GM19468 (cell line): ENCODE data around the gene RIPK4.

ENCODE experiments used
- ATAC-seq: cut with Tn5 transposase; IDR thresholded peaks from one replicate; pipeline ENCODE4 v1.9.1; 2021; ENCODE audit warnings: mild to moderate bottlenecking, moderate library complexity, moderate number of reproducible peaks; ENCODE audit not compliant: unreplicated experiment; ENCODE audit errors: extremely low read depth

The RIPK4 gene

DNA sequence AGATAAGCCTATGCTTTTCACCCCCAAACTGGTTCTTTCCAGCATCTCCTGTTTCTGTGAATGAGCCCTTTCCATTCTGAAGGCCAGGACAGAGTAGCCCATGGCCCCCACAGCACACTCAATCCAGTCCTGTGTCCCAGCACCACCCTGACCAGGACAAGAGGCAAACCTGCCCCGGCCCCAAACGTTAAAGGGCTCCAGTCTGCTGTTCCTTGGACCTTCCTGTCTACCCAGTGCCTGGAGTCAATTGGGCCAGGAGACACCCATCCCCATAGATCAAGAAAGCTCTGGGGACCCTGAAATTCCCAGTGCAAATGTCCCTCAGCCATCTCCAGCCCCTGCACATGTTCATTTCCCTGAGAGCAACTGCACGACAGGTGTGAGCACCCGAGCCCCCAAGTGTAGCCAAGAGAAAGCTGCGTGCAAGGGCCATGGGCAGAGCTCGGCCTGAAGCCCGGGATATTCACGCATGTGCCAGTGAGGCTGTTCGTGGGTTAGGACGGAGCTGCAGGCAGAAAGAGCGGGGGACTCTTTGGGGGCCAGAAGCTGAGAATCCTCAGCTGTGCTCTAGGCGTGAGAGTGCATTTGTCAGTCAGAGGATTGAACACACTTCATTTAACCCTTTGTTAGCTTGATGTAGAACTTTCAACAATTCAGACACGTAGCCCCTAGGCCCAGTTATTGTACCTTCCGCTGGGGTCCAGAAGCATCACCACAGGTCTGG, 4.2 kb upstream of the RIPK4 start:
- no peak for ATAC-seq

GRCh38 chr21:41769933-41770332, 3.1 kb upstream of the RIPK4 start:
- ATAC-seq: no peak

DNA sequence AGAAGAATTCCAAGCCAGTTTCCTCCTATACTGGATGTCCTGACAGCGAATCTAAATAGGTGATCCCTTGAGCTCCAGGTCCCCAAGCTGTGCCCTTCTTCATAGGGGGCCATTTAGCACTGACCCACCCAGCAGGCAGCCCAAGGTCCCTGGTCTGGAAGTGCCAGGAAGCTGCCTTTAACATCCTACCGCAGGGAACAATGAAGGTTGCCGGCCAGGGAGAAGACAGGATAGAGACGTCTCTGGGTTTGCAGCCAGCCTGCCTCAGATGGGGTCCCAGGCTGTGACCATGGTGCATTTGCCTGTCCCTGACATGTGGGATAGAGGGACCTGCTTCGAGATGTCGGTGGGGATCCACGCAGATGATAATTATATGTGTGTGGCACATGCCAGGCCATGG, 2.7 kb upstream of the RIPK4 start:
- ATAC-seq: no peak

DNA sequence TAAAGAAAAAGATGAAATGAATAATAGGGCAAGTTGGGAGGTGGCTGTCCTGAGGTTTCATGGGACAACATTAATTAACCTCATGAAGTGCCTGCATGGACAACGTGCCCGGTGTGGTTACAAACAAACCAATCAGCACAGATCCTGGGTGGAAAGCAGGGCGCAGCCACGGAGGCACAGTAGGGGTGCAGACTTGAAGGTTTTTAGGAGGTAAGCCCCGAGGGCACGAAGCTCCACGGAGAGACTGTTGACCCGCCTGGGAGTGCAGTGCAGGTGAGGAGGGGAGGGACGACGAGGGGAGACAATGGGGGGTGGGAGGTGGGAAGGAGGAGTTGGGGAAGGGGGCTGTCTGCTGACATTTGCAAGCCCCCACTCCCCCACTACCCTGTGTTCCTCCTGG, 2.3 kb upstream of the RIPK4 start:
- no peak for ATAC-seq

DNA sequence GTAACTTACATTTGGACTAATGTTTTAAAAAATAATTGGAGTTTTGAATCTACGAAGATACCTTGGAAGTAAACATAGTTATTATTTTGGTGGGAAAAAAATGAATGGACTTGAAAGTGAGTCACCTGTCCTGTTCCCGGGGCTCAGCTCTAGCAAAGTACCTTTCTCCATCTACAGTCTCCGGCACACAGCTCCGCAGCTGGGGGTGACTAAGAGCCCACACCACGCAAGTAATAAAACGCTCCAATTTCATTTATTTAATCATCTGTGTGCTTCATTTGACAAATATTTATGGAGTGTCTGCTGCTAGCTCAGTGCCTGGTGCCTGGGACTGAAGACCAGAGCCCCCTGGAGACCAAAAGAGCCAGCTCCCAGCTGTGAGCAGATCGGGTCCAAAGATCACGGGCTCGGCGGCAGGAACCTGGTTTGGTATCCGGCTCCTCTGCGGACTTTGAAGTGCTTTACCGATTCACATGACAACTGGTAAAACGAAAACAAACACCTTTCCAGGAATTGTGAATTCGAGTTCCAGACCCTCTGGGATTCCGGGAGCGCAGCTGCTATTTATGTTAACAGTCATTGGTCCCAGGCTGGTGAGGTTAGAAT, 1.7 kb upstream of the RIPK4 start:
- ATAC-seq: no peak

DNA sequence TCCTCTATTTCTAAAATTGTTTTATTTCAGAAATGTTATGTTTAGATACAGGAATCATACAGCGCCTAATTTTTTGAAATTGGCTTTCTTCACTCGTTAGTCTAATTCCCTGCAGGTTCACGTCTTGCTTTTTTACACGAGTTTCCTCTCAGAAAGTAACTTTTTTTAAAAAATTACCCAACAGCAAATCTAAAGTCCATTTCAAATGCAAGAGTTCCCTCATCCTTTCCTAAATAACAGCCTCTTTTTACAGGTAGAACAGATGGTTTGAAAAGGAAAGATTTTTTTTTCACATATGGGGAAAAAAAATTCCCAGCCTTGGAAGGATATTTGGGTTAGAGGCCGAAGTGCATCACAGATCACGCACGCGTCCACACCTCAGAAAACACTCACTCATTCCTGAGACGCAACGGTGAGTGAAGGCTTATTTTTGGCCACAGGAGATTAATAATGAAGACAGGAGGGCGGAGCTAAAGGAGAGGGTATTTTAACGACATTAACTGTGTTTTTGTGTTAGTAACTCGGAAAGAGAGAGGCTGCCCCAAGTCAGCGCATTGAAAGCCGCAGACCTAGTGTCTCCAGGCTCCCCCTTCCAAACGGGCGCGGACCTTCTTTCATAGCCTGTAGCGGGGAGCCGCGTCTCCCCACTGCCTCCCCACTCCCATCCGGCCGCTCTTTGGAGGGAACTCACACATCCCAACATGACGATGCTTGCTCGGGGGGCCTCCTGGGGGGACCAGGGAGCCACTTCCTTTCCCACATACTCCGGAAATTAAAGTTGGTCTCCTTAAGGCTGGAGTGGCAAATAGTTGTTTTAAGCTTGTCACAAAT, 969 bp upstream of the RIPK4 start:
- no peak for ATAC-seq

- ATAC-seq: no peak
Measured at GRCh38 chr21:41765973-41766882, 624 bp downstream of the RIPK4 start.

DNA sequence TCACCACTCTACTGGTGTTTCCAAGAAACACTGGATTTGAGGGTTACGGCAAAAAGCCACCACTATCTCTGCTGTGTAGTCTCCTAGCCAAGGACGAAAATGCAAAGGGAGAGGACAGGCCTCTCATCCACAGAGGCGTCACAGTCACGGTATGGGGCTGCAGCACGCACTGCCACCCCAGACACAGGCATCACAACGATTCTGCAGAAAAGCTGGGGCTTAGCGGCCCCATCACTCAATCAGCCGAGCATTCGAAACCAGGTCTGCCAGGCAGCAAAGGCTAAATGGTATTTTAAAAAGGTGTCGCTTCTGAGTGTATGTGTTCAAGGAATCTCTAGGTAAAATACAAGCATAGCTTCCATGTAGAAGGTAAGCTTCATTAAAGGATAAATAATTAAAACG, 1.4 kb downstream of the RIPK4 start:
- ATAC-seq: no peak

DNA sequence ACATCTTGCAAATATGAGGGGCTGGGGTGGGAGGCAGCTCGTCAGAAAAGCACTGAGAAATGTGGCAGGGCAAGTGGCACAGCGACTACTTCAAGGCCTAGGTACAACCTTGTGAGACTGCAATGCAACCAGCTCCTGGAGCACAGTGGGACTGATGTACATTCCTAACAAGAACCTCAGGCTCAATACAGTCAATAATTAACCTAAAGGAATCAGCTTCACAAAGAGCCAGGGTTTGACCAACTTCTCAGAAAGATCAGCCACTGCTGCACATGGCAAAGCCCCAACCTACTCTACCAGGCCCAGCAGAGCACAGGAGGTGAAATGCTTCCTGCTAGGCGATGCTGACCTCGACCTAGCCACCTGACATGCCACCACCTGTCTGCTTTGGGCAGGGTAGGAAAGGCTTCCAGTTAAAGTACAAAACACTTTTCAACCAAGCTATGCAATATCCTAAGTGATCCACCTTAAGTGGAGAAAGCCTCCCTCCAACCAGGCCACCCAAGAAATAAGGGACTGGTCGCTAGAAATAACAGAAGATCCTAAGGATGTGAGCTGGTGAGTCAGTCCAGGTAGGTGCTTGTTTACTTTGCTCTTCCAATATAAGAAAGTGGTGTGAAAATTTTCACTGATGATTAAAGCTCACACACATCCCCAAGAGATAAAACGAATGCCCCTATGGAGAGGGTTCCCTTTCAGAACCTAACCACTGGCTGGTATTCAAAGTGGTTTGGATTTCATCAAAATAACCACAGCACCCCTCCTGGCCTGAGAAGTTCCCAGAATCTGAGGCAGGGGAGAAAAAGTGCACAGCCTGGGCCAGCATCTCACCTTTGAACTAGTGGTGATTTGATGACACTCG, 2.1 kb downstream of the RIPK4 start:
- no peak for ATAC-seq

GRCh38 chr21:41763996-41764395, 2.9 kb downstream of the RIPK4 start:
- no peak for ATAC-seq

DNA sequence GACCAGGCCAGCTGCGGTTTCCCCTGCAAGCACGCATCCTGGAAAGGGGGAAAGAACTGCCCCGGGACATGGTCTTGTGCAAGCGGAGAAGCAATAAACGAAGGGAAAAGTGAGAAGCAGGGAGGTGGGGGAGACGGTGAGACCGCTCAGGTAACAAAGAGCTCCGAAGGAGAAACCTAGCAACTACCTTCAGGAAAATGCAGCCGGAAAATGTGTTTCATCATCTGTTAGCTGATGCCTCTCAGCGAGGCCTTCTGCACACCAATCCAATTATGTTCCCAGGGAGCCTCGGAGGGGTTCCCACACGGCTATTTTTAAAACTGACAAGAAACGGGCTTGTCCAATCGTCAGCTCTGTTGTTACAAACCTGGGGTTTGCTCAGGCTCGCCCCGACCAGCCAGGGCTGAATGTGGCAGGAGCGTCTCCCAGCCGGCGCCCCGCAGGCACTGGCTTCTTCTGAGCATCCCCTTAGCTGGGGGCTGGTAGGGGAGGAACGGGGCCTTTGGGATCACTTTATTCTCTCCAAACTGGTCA, 3.4 kb downstream of the RIPK4 start:
- ATAC-seq: no peak

DNA sequence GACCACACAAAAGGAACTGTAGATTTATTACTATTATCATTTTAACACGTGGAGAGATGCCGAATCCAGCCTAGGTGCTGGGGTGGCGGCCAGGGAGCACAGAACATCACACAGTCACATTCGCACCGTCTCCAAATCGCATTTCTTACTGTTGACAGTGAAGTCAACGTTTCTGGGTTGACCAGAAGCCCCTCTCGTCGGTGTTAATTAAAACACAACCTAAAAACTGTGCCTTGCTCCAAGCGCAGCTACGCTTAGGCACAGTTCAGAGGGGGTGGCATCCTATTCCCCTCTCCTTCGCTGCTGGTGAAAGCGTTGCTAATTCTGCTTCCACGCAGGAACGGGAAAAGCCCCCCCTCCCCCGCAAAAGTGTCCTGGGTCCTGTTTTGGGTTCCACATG, 4.1 kb downstream of the RIPK4 start:
- no peak for ATAC-seq

- ATAC-seq: no peak
Measured at GRCh38 chr21:41761934-41762635, 4.8 kb downstream of the RIPK4 start.

DNA sequence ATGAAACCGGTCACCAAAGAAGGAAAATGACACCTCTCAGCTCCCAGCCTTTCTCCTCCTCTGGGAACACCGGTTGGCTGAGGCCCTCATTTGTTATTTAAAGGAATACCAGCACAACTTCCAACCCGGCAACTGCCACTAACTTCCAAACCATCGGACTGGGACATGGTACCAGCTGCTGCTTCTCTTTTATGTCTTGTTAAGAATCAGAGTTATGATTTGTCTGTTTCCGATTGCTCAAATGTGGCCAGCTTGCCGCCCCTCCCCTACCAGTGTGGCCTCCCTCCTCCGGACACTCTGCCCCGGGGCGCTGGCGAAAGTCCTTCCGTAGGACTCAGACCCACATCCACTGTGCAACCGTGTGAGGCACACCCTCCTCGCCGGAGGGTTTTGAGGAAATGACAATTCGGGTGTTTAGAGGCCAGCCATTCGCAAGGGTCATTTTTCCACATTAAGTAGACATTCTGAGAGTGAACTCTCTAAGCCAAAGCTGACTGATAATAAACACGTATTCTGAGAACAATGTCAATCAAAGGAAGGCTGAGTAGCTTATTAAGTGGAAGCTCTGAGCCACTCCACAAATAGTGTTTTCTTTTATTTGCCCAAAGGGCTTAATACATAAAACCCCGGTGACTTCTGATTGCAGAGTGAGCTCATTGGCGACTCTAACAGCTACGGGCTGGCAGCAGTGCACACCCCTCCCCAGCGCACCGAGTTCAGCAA, 5.5 kb downstream of the RIPK4 start:
- ATAC-seq: no peak

DNA sequence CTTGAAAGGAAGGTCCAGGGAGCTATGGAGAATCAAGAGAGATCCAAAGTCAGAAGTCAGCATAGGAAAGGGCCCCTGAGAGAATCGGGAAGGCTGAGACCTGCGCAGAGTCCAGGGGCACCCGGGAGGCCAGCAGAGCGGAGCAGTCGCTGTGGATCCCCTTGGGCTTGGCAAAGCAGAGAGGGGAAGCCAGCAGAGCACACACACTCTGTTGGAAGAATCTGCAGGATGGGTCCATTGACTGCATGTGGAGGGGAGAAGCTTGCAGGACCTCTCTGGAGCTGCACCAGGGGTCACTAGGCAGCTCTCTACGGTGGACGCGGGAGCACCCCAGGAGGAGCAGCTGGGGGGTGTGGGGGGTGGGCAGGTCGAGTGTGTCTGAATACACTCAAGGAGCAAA, 6.4 kb downstream of the RIPK4 start:
- ATAC-seq: no peak

DNA sequence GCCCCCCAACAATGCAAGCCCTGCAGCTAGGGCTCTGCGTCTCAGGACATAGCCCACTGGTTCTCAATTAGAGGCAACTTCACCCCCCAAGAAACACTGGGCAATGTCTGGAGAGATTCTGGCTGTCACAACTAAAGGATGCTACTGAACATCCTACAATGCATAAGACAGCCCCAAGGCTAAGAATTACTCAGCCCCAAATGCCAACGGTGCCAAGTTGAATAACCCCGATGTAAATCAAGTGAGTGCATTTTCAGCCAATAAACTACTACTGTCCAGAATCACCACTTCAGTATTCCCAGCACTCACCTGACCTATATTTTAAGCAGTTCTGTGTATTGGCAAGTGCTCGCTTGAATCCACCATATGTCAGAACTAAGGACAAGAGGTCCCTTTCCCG, 6.9 kb downstream of the RIPK4 start:
- no peak for ATAC-seq

GRCh38 chr21:41759214-41759840, 7.5 kb downstream of the RIPK4 start:
- ATAC-seq: no peak
